GM23248 (cell line): Measurements from ENCODE around the gene NSUN3. TPM values are rescaled to one million over a fixed set of nuclear protein-coding genes. Genes with fewer than 3 reads are reported as not detected.
"Not testable (repeated sequence)": the region's sequence is repeated elsewhere in the genome, so short reads cannot be mapped to it uniquely, and the experiment has no call there.

ENCODE experiments used
- DNase-seq: peaks from one replicate; pipeline ENCODE4 v3.0.0-alpha.2; 2015
- H2AFZ ChIP-seq: fragments of 200-600 bp; sonication (generic); 2 replicates; pipeline ENCODE4 v1.6.1; 2016; ENCODE audit warnings: antibody characterized with exemption
- H3F3A ChIP-seq: fragments of 200-600 bp; sonication (generic); 2 replicates; pipeline ENCODE4 v1.6.1; 2016; ENCODE audit warnings: mild to moderate bottlenecking, antibody characterized with exemption, mixed run types; ENCODE audit not compliant: insufficient read depth
- H3K27ac ChIP-seq: fragments of 200-600 bp; sonication (generic); 2 replicates; pipeline ENCODE4 v1.5.1; 2016; ENCODE audit warnings: mild to moderate bottlenecking
- H3K27me3 ChIP-seq: fragments of 200-600 bp; sonication (generic); replicated peaks from 2 replicates; pipeline ENCODE4 v1.6.1; 2016; ENCODE audit warnings: mild to moderate bottlenecking; ENCODE audit not compliant: insufficient read depth
- H3K36me3 ChIP-seq: fragments of 200-600 bp; sonication (generic); 2 replicates; pipeline ENCODE4 v1.6.1; 2016; ENCODE audit warnings: low read depth, mild to moderate bottlenecking
- H3K4me1 ChIP-seq: fragments of 200-600 bp; sonication (generic); 2 replicates; pipeline ENCODE4 v1.6.1; 2016; ENCODE audit warnings: mild to moderate bottlenecking; ENCODE audit not compliant: insufficient read depth
- H3K4me2 ChIP-seq: fragments of 200-600 bp; sonication (generic); one replicate; pipeline ENCODE4 v1.6.1; 2016; ENCODE audit warnings: mild to moderate bottlenecking; ENCODE audit not compliant: unreplicated experiment
- H3K4me3 ChIP-seq: fragments of 200-600 bp; sonication (generic); 2 replicates; pipeline ENCODE4 v1.5.1; 2016; ENCODE audit warnings: mild to moderate bottlenecking
- H3K79me2 ChIP-seq: fragments of 200-600 bp; sonication (generic); 2 replicates; pipeline ENCODE4 v1.6.1; 2016; ENCODE audit warnings: mild to moderate bottlenecking; ENCODE audit not compliant: insufficient read depth
- H3K9ac ChIP-seq: fragments of 200-600 bp; sonication (generic); 2 replicates; pipeline ENCODE4 v1.6.1; 2016; ENCODE audit warnings: mild to moderate bottlenecking
- H3K9me2 ChIP-seq: fragments of 200-600 bp; sonication (generic); 2 replicates; pipeline ENCODE4 v1.6.1; 2016; ENCODE audit warnings: mixed run types, mild to moderate bottlenecking, moderate library complexity; ENCODE audit not compliant: insufficient read depth
- H3K9me3 ChIP-seq: fragments of 200-600 bp; sonication (generic); one replicate; pipeline ENCODE4 v1.6.1; 2017; ENCODE audit warnings: low read depth
- H4K20me1 ChIP-seq: fragments of 200-600 bp; sonication (generic); 2 replicates; pipeline ENCODE4 v1.6.0; 2016; ENCODE audit not compliant: insufficient read depth
- EZH2 ChIP-seq: fragments of 200-600 bp; sonication (generic); IDR thresholded peaks from 2 replicates; pipeline ENCODE4 v1.6.1; 2018; ENCODE audit warnings: antibody characterized with exemption, mild to moderate bottlenecking; ENCODE audit not compliant: insufficient read depth, poor library complexity, severe bottlenecking
- EZH2phosphoT487 ChIP-seq: fragments of 200-600 bp; sonication (generic); IDR thresholded peaks from 2 replicates; pipeline ENCODE4 v1.6.1; 2018; ENCODE audit warnings: antibody characterized with exemption, moderate library complexity, mild to moderate bottlenecking, low read depth; ENCODE audit not compliant: insufficient read depth
- WGBS, 2 experiments: methylation state at CpG; one replicate each; pipeline ENCODE4 v1.1.6; 2015 to 2017; ENCODE audit warnings: low lambda C conversion rate in 2 of 2, low coverage in 1 of 2; ENCODE audit errors: missing lambda C conversion rate in 2 of 2; 5-methylcytosine and 5-hydroxymethylcytosine counted together
- in situ Hi-C: fragments of 300-500 bp; cut with MboI; formaldehyde crosslinking; loops from 2 replicates; pipeline ENCODE4 v1.15.0; 2020
- polyA plus RNA-seq: library from polyadenylated mRNA; unstranded; fragments of >200 nt; fragmentation: Nextera tagmentation; extraction: Ambion mirVana; gene quantifications from 2 replicates; pipeline ENCODE4 v1.2.1, GENCODE V29; 2016
- total RNA-seq: library from RNA; depleted of rRNA; stranded (reverse); fragments of >200 nt; shearing (Covaris generic); gene quantifications from 2 replicates; pipeline ENCODE4 v1.2.3, GENCODE V29; 2014

The NSUN3 gene
- total and polyA plus RNA-seq, 2 experiments from 2014 or later, result 4.8 to 22.4 TPM

- no peaks in the 10 kb centered on the region for H3K9me2 ChIP-seq
- no peak for DNase-seq
- no peaks in the 10 kb centered on the region for H3K4me1 ChIP-seq
- in situ Hi-C loops, result no loop called here
- H3K9ac ChIP-seq, result no peak overlapping the region
- no peaks in the 10 kb centered on the region for H3K36me3 ChIP-seq
- H3K27ac ChIP-seq, result no peak overlapping the region
- no peaks in the 10 kb centered on the region for H3K79me2 ChIP-seq
- H3K27me3 ChIP-seq, result no peaks in the 10 kb centered on the region
- no peak overlapping the region for H3K4me2 ChIP-seq
- no peaks in the 10 kb centered on the region for H3F3A ChIP-seq
- H3K4me3 ChIP-seq, result no peak overlapping the region
- no peak overlapping the region for H2AFZ ChIP-seq
- H3K9me3 ChIP-seq, result no peaks in the 10 kb centered on the region
- no peak for TF ChIP-seq EZH2phosphoT487
- TF ChIP-seq EZH2, result no peak
- H4K20me1 ChIP-seq, result no peaks in the 10 kb centered on the region
- 87% methylated on average over 5 of the region's 5 CpGs for WGBS, 2 experiments
Measured at GRCh38 chr3:94106268-94106667, 43.4 kb downstream of the NSUN3 start.

- H3K27me3 ChIP-seq, in situ Hi-C loops, DNase-seq, H3K4me2 ChIP-seq, H3K27ac ChIP-seq, H3K9me2 ChIP-seq, H3K9me3 ChIP-seq, H3K4me3 ChIP-seq, H3K79me2 ChIP-seq, H3K9ac ChIP-seq, H3K4me1 ChIP-seq, H3F3A ChIP-seq, H3K36me3 ChIP-seq, H4K20me1 ChIP-seq, H2AFZ ChIP-seq: not testable (repeated sequence)
Measured at GRCh38 chr3:94110232-94110631, 47.4 kb downstream of the NSUN3 start.

GRCh38 chr3:94110854-94111253 lies 48.0 kb downstream of the NSUN3 start:
- Histone ChIP-seq H2AFZ (no peak overlapping the region), H4K20me1 (no peaks in the 10 kb centered on the region), H3K4me3 (no peak overlapping the region), H3K9me2 (no peaks in the 10 kb centered on the region), H3K4me1 (0 out of 2 replicates have a peak, but pooled peaks cover 5% of the 10 kb centered on the region), H3K27ac (no peak overlapping the region), H3K79me2 (no peaks in the 10 kb centered on the region), H3K4me2 (no peak overlapping the region), H3K36me3 (0 out of 2 replicates have a peak, but pooled peaks cover 4% of the 10 kb centered on the region), H3K27me3 (no peaks in the 10 kb centered on the region), H3F3A (no peaks in the 10 kb centered on the region), H3K9me3 (no peaks in the 10 kb centered on the region), H3K9ac (no peak overlapping the region)
- DNase-seq, result no peak
- in situ Hi-C loops, result no loop called here
- TF ChIP-seq EZH2, result no peak
- no peak for TF ChIP-seq EZH2phosphoT487

GRCh38 chr3:94114666-94115065 lies 51.8 kb downstream of the NSUN3 start:
- no peaks in the 10 kb centered on the region for H3K79me2 ChIP-seq
- H4K20me1 ChIP-seq, result no peaks in the 10 kb centered on the region
- 0 out of 2 replicates have a peak, but pooled peaks cover 4% of the 10 kb centered on the region for H3K36me3 ChIP-seq
- H3K27me3 ChIP-seq, result no peaks in the 10 kb centered on the region
- DNase-seq, result no peak
- H3K27ac ChIP-seq, result no peak overlapping the region
- 40 to 41% methylated on average over 5 of the region's 5 CpGs for WGBS, 2 experiments
- in situ Hi-C loops, result no loop called here
- no peaks in the 10 kb centered on the region for H3K9me3 ChIP-seq
- no peak overlapping the region for H2AFZ ChIP-seq
- H3K9ac ChIP-seq, result no peak overlapping the region
- no peaks in the 10 kb centered on the region for H3K9me2 ChIP-seq
- 0 out of 2 replicates have a peak, but pooled peaks cover 11% of the 10 kb centered on the region for H3K4me1 ChIP-seq
- H3F3A ChIP-seq, result no peaks in the 10 kb centered on the region
- TF ChIP-seq EZH2phosphoT487 (no peak), EZH2 (no peak)
- no peak overlapping the region for H3K4me3 ChIP-seq
- H3K4me2 ChIP-seq, result no peak overlapping the region

GRCh38 chr3:94115482-94115881 lies 52.6 kb downstream of the NSUN3 start:
- H3K27ac ChIP-seq, result no peak overlapping the region
- 12 to 16% methylated on average over 6 of the region's 6 CpGs for WGBS, 2 experiments
- H2AFZ ChIP-seq, result no peak overlapping the region
- no peak overlapping the region for H3K4me3 ChIP-seq
- no peaks in the 10 kb centered on the region for H3K79me2 ChIP-seq
- H3K4me1 ChIP-seq, result 0 out of 2 replicates have a peak, but pooled peaks cover 11% of the 10 kb centered on the region
- H3F3A ChIP-seq, result no peaks in the 10 kb centered on the region
- no peaks in the 10 kb centered on the region for H4K20me1 ChIP-seq
- no peaks in the 10 kb centered on the region for H3K27me3 ChIP-seq
- no peaks in the 10 kb centered on the region for H3K9me2 ChIP-seq
- DNase-seq, result peak; percentile 48
- no peak overlapping the region for H3K9ac ChIP-seq
- H3K4me2 ChIP-seq, result no peak overlapping the region
- H3K36me3 ChIP-seq, result 0 out of 2 replicates have a peak, but pooled peaks cover 4% of the 10 kb centered on the region
- TF ChIP-seq EZH2phosphoT487, result no peak
- TF ChIP-seq EZH2, result no peak
- in situ Hi-C loops, result no loop called here
- H3K9me3 ChIP-seq, result no peaks in the 10 kb centered on the region
